Measurements from ENCODE around the gene BCL2L13. TPM values are rescaled to one million over a fixed set of nuclear protein-coding genes. Genes with fewer than 3 reads are reported as not detected.

The BCL2L13 gene
- total RNA-seq (10 to 100 TPM in 1 of 2 experiments, 1 to 10 TPM in 1; 8.1 to 10.0 TPM), total RNA-seq (32.7 to 97.9 (median 71.1) reads per million in 172 experiments)
- polyA plus RNA-seq (2013, experiment 1 of 2), result 28.9 TPM
- polyA plus RNA-seq (2013, experiment 2 of 2), result 28.2 TPM

DNA sequence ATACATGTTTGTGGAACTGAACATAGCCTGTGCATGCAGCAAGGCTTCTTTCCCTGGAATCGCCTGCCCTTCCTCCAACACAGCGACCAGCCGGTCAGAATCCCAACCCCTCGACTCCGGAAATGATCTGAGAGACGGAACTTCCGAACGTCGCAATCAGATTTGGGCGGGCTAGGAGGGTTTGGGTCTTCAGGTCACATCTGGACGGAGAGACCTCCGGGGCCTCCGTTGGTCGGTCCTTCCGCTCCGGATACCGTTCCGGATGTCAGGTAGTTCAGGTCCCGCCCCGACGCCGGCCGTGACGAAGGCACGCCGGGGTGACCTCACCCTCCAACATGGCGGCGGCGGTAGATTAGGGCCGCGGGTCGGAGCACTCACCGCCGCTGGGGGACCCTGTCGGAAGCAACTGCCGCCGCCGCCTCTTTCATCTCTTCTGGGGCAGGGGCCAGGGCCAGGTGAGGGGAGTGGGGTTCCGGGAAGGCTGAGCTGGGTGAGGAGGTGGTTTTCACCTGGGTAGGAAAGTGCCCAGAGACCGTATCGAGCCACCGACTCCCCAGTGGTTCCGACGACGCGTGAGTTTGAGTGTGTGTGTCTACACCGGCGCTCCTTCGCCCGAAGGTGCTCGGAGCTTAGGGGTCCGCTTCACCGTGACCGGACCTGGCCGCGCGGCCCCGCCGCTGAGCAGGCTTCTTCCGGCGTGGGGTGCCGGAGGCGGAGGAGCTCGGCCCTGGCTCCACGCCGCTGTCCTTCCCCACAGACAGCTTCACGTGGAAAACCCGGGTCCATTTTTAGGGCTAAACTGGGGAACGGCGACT lies at the start of gene BCL2L13:
BCL2L13 (plus strand) TSS at position 326 of the 815 bp plus-strand sequence. CDS start 16,955 bp downstream, outside the sequence.
- peak within 1 kb of the TSS; percentile 85 for H3K4me3 ChIP-seq (ENCODE audit: low read length)
- ATAC-seq (ENCODE audit: poor library complexity) (peak; percentile 90), DNase-seq (peak; percentile 77 to 94 (median 84))
- Mint-ChIP-seq H3K4me1 (ENCODE audit: low read depth) (peaks cover 31% of the 10 kb centered on the region), H3K27me3 (no peaks in the 10 kb centered on the region), H3K36me3 (ENCODE audit: low read depth) (peaks cover 26% of the 10 kb centered on the region), H3K4me3 (peak within 1 kb of the TSS; percentile 92), H3K9me3 (no peaks in the 10 kb centered on the region), H3K27ac (peak within 1 kb of the TSS; percentile 96)
- no peaks in the 10 kb centered on the region for H3K9me3 ChIP-seq (ENCODE audit: control insufficient read depth in 1 of 2, insufficient read depth in 1 of 2, low read length in 2 of 2)
- intact Hi-C loops (cut with DNase I, micrococcal nuclease), result loop anchor here (1.0 to 10.0 kb wide), 8 partner anchors 9 to 554 kb away; partner anchors contain the start of genes ATP6V1E1 (in 1 of the 2), BID (in 1 of the 2), IL17RA (in 1 of the 2) and PEX26 (in 1 of the 2)
- CTCF ChIA-PET, result interaction anchor here (1.1 to 1.3 kb wide), 2 partner anchors 9 to 13 kb away, joined by 3 read pairs; no protein-coding TSS in a partner anchor
- POLR2A ChIA-PET, result interaction anchor here (0.5 to 1.8 kb wide), 11 partner anchors 11 to 439 kb away, joined by 3 to 13 read pairs (median 3); partner anchors contain the start of genes ADA2 and PEX26
- peak within 1 kb of the TSS; percentile 98 to 99 for H3K27ac ChIP-seq (ENCODE audit: low read depth in 1 of 2, low read length in 2 of 2)
- H3K4me1 ChIP-seq (ENCODE audit: insufficient read depth, low read length), result peaks cover 24% of the 10 kb centered on the region
- H3K27me3 ChIP-seq (ENCODE audit: control insufficient read depth in 1 of 2, insufficient read depth in 2 of 2, low read length in 2 of 2), result no peaks in the 10 kb centered on the region
- TF ChIP-seq, protein P1, sequence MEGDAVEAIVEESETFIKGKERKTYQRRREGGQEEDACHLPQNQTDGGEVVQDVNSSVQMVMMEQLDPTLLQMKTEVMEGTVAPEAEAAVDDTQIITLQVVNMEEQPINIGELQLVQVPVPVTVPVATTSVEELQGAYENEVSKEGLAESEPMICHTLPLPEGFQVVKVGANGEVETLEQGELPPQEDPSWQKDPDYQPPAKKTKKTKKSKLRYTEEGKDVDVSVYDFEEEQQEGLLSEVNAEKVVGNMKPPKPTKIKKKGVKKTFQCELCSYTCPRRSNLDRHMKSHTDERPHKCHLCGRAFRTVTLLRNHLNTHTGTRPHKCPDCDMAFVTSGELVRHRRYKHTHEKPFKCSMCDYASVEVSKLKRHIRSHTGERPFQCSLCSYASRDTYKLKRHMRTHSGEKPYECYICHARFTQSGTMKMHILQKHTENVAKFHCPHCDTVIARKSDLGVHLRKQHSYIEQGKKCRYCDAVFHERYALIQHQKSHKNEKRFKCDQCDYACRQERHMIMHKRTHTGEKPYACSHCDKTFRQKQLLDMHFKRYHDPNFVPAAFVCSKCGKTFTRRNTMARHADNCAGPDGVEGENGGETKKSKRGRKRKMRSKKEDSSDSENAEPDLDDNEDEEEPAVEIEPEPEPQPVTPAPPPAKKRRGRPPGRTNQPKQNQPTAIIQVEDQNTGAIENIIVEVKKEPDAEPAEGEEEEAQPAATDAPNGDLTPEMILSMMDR (IDR thresholded peaks at IDR 0.05), result no peak
- peaks cover 2% of the 10 kb centered on the region for H3K36me3 ChIP-seq (ENCODE audit: insufficient read depth, low read length)

DNA sequence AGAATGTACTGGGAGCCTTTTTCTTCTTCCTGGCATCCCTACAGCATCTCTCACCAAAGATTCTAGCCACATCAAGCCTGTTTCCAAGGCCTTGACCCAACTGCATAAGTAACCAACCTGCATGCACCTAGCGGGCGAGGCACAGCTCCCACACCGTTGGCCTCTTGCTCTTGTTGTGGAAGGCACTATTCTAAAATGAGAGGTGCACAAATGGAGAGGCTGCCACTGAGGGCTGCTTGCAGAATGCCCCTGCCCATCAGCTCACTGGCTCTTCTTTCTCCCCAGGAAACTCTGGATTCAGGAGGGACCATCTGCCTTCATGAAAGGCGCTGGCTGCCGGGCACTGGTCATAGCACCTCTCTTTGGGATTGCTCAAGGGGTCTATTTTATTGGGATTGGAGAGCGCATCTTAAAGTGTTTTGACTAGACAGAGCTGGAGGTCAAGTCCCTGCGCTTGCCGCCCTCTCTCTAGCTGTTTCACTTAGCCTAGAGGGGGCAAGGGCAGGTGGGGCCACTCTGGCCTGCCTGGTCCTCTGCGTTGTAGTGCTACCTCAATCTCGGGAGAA lies 48.7 kb upstream of the BCL2L13 start:
- Histone ChIP-seq H3K4me1 (ENCODE audit: insufficient read depth, low read length) (no peaks in the 10 kb centered on the region), H3K27me3 (ENCODE audit: control insufficient read depth in 1 of 2, insufficient read depth in 2 of 2, low read length in 2 of 2) (no peaks in the 10 kb centered on the region), H3K4me3 (ENCODE audit: low read length) (no peak overlapping the region), H3K36me3 (ENCODE audit: insufficient read depth, low read length) (peaks cover 41% of the 10 kb centered on the region), H3K9me3 (ENCODE audit: control insufficient read depth in 1 of 2, insufficient read depth in 1 of 2, low read length in 2 of 2) (no peaks in the 10 kb centered on the region), H3K27ac (ENCODE audit: low read depth in 1 of 2, low read length in 2 of 2) (no peak overlapping the region)
- DNase-seq (no peak), ATAC-seq (ENCODE audit: poor library complexity) (no peak)
- Mint-ChIP-seq H3K27me3 (no peaks in the 10 kb centered on the region), H3K4me1 (ENCODE audit: low read depth) (no peaks in the 10 kb centered on the region), H3K36me3 (ENCODE audit: low read depth) (peaks cover 52% of the 10 kb centered on the region), H3K27ac (no peak overlapping the region), H3K9me3 (no peaks in the 10 kb centered on the region), H3K4me3 (no peak overlapping the region)
- intact Hi-C loops (cut with DNase I, micrococcal nuclease), result no loop called here
- ChIA-PET CTCF (no interaction called here), POLR2A (no interaction called here)
- TF ChIP-seq, protein P1 (IDR thresholded peaks at IDR 0.05), result no peak

DNA sequence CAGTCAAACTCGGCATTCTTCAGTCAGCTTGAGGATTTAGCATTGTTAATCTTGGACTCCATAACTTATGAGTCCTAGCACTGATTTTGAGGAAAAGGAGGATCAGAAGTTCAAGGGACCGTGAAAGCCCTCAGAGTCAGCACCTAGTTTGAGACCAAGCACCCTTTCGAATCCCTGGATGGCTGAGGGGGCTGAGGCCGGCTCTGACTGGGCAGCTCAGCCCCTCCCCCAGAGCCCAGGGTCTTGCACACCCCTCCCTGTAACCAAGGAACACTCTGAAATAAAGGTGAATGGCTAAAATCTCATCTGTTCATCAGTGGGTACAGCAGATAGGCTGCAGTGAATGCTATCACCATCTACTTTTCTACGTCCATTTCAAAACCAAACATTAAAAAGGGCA lies 48.0 kb upstream of the BCL2L13 start:
- Histone ChIP-seq H3K27ac (ENCODE audit: low read depth in 1 of 2, low read length in 2 of 2) (no peak overlapping the region), H3K27me3 (ENCODE audit: control insufficient read depth in 1 of 2, insufficient read depth in 2 of 2, low read length in 2 of 2) (no peaks in the 10 kb centered on the region), H3K36me3 (ENCODE audit: insufficient read depth, low read length) (peaks cover 47% of the 10 kb centered on the region), H3K4me1 (ENCODE audit: insufficient read depth, low read length) (no peaks in the 10 kb centered on the region), H3K4me3 (ENCODE audit: low read length) (no peak overlapping the region), H3K9me3 (ENCODE audit: control insufficient read depth in 1 of 2, insufficient read depth in 1 of 2, low read length in 2 of 2) (no peaks in the 10 kb centered on the region)
- peaks cover 59% of the 10 kb centered on the region for H3K36me3 Mint-ChIP-seq (ENCODE audit: low read depth)
- H3K27me3 Mint-ChIP-seq, result no peaks in the 10 kb centered on the region
- no peak for ATAC-seq (ENCODE audit: poor library complexity)
- no peaks in the 10 kb centered on the region for H3K9me3 Mint-ChIP-seq
- DNase-seq, result no peak
- ChIA-PET CTCF (no interaction called here), POLR2A (no interaction called here)
- intact Hi-C loops (cut with DNase I, micrococcal nuclease), result no loop called here
- H3K4me1 Mint-ChIP-seq (ENCODE audit: low read depth), result no peaks in the 10 kb centered on the region
- TF ChIP-seq, protein P1 (IDR thresholded peaks at IDR 0.05), result no peak
- no peak overlapping the region for H3K4me3 Mint-ChIP-seq
- no peak overlapping the region for H3K27ac Mint-ChIP-seq

Measured in CD4-positive, alpha-beta T cell (primary cell).